ENCODE results near the gene ESPN. TPM values are rescaled to one million over a fixed set of nuclear protein-coding genes. Genes with fewer than 3 reads are reported as not detected.

Gene ESPN
- total RNA-seq, 1 donor from 2014 or later, result 0.66 TPM

- H3K9me3 ChIP-seq (ENCODE audit: insufficient read depth, low read depth, low read length), result no peaks in the 10 kb centered on the region
- TF ChIP-seq CTCF (IDR thresholded peaks at IDR 0.05; ENCODE audit: insufficient read depth, low read depth, low read length) (no peak), EZH2 (IDR thresholded peaks at IDR 0.05; ENCODE audit: insufficient read depth, low read length) (no peak)
- no peaks in the 10 kb centered on the region for H3K4me1 ChIP-seq (ENCODE audit: insufficient read depth, low read length)
- no peak overlapping the region for H3K4me2 ChIP-seq (ENCODE audit: low read length)
- Mint-ChIP-seq H3K27me3 (ENCODE audit: low read depth, unreplicated experiment) (peaks cover 5% of the 10 kb centered on the region), H3K27ac (ENCODE audit: unreplicated experiment) (peak overlapping the region; percentile 58), H3K4me1 (ENCODE audit: low read depth, unreplicated experiment) (no peaks in the 10 kb centered on the region), H3K4me3 (ENCODE audit: unreplicated experiment) (no peak overlapping the region), H3K9me3 (ENCODE audit: unreplicated experiment) (peaks cover 2% of the 10 kb centered on the region), H3K36me3 (ENCODE audit: low read depth, unreplicated experiment) (peaks cover 22% of the 10 kb centered on the region)
- H3K27me3 ChIP-seq (ENCODE audit: insufficient read depth, low read length), result no peaks in the 10 kb centered on the region
- no peak for DNase-seq (ENCODE audit: low read depth)
- no peaks in the 10 kb centered on the region for H3K79me2 ChIP-seq (ENCODE audit: insufficient read depth, low read length)
- no peak overlapping the region for H3K27ac ChIP-seq (ENCODE audit: low read depth, low read length)
- H3K9ac ChIP-seq (ENCODE audit: low read length), result no peak overlapping the region
- H2AFZ ChIP-seq (ENCODE audit: low read depth, low read length), result no peak overlapping the region
- H3K4me3 ChIP-seq (ENCODE audit: insufficient read depth, low read depth, low read length), result no peak overlapping the region
- FAIRE-seq, result no peak
- H3K36me3 ChIP-seq (ENCODE audit: insufficient read depth, low read length), result peaks cover 3% of the 10 kb centered on the region
- H4K20me1 ChIP-seq (ENCODE audit: insufficient read depth, low read length), result peaks cover 45% of the 10 kb centered on the region
Observed at GRCh38 chr1:6463120-6463412, 38.5 kb downstream of the ESPN start.

- H3K27me3 ChIP-seq (ENCODE audit: insufficient read depth, low read length), result no peaks in the 10 kb centered on the region
- no peaks in the 10 kb centered on the region for H3K9me3 ChIP-seq (ENCODE audit: insufficient read depth, low read depth, low read length)
- Mint-ChIP-seq H3K27me3 (ENCODE audit: low read depth, unreplicated experiment) (peaks cover 5% of the 10 kb centered on the region), H3K36me3 (ENCODE audit: low read depth, unreplicated experiment) (peaks cover 28% of the 10 kb centered on the region), H3K9me3 (ENCODE audit: unreplicated experiment) (peaks cover 2% of the 10 kb centered on the region), H3K4me3 (ENCODE audit: unreplicated experiment) (no peak overlapping the region), H3K4me1 (ENCODE audit: low read depth, unreplicated experiment) (no peaks in the 10 kb centered on the region), H3K27ac (ENCODE audit: unreplicated experiment) (no peak overlapping the region)
- H3K4me3 ChIP-seq (ENCODE audit: insufficient read depth, low read depth, low read length), result no peak overlapping the region
- TF ChIP-seq CTCF (IDR thresholded peaks at IDR 0.05; ENCODE audit: insufficient read depth, low read depth, low read length), result no peak
- no peak for TF ChIP-seq EZH2 (IDR thresholded peaks at IDR 0.05; ENCODE audit: insufficient read depth, low read length)
- H3K9ac ChIP-seq (ENCODE audit: low read length), result no peak overlapping the region
- no peak for FAIRE-seq
- no peak overlapping the region for H2AFZ ChIP-seq (ENCODE audit: low read depth, low read length)
- DNase-seq (ENCODE audit: low read depth), result no peak
- H3K79me2 ChIP-seq (ENCODE audit: insufficient read depth, low read length), result no peaks in the 10 kb centered on the region
- no peak overlapping the region for H3K4me2 ChIP-seq (ENCODE audit: low read length)
- peaks cover 55% of the 10 kb centered on the region for H4K20me1 ChIP-seq (ENCODE audit: insufficient read depth, low read length)
- no peaks in the 10 kb centered on the region for H3K4me1 ChIP-seq (ENCODE audit: insufficient read depth, low read length)
- H3K27ac ChIP-seq (ENCODE audit: low read depth, low read length), result no peak overlapping the region
- peaks cover 6% of the 10 kb centered on the region for H3K36me3 ChIP-seq (ENCODE audit: insufficient read depth, low read length)
Observed at GRCh38 chr1:6464514-6464836, 39.9 kb downstream of the ESPN start.

GRCh38 chr1:6464915-6465314 is 40.3 kb downstream of the ESPN start:
- TF ChIP-seq CTCF (IDR thresholded peaks at IDR 0.05; ENCODE audit: insufficient read depth, low read depth, low read length) (no peak), EZH2 (IDR thresholded peaks at IDR 0.05; ENCODE audit: insufficient read depth, low read length) (no peak)

More at GRCh38 chr1:6464915-6465314, 40.3 kb downstream of the ESPN start:
- H3K36me3 ChIP-seq (ENCODE audit: insufficient read depth, low read length), result peaks cover 10% of the 10 kb centered on the region
- FAIRE-seq (no peak), DNase-seq (ENCODE audit: low read depth) (no peak)
- no peak overlapping the region for H3K27ac Mint-ChIP-seq (ENCODE audit: unreplicated experiment)
- H3K9me3 Mint-ChIP-seq (ENCODE audit: unreplicated experiment), result peaks cover 2% of the 10 kb centered on the region
- no peaks in the 10 kb centered on the region for H3K27me3 ChIP-seq (ENCODE audit: insufficient read depth, low read length)
- no peak overlapping the region for H3K4me3 ChIP-seq (ENCODE audit: insufficient read depth, low read depth, low read length)
- H2AFZ ChIP-seq (ENCODE audit: low read depth, low read length), result no peak overlapping the region
- no peaks in the 10 kb centered on the region for H3K4me1 Mint-ChIP-seq (ENCODE audit: low read depth, unreplicated experiment)
- no peaks in the 10 kb centered on the region for H3K79me2 ChIP-seq (ENCODE audit: insufficient read depth, low read length)
- H3K4me1 ChIP-seq (ENCODE audit: insufficient read depth, low read length), result no peaks in the 10 kb centered on the region
- H3K27me3 Mint-ChIP-seq (ENCODE audit: low read depth, unreplicated experiment), result peaks cover 5% of the 10 kb centered on the region
- no peak overlapping the region for H3K9ac ChIP-seq (ENCODE audit: low read length)
- no peak overlapping the region for H3K4me3 Mint-ChIP-seq (ENCODE audit: unreplicated experiment)
- no peak overlapping the region for H3K4me2 ChIP-seq (ENCODE audit: low read length)
- peaks cover 56% of the 10 kb centered on the region for H4K20me1 ChIP-seq (ENCODE audit: insufficient read depth, low read length)
- no peaks in the 10 kb centered on the region for H3K9me3 ChIP-seq (ENCODE audit: insufficient read depth, low read depth, low read length)
- no peak overlapping the region for H3K27ac ChIP-seq (ENCODE audit: low read depth, low read length)
- peaks cover 28% of the 10 kb centered on the region for H3K36me3 Mint-ChIP-seq (ENCODE audit: low read depth, unreplicated experiment)
